CD1c-positive myeloid dendritic cell (primary cell): ENCODE results near the gene KCP.

Experiments
- DNase-seq: peaks from one replicate; pipeline ENCODE4 v3.0.0-alpha.2; 2016; ENCODE audit errors: extremely low spot score

Gene KCP

GRCh38 chr7:128887169-128888038, 23.1 kb downstream of the KCP start:
- DNase-seq, result no peak

GRCh38 chr7:128886391-128887168, 23.9 kb downstream of the KCP start:
- no peak for DNase-seq

GRCh38 chr7:128885370-128886187, 24.9 kb downstream of the KCP start:
- no peak for DNase-seq

- no peak for DNase-seq
These were observed 25.7 kb downstream of the KCP start for GRCh38 chr7:128884561-128885369.

- peak; percentile 89 for DNase-seq
These were observed 26.7 kb downstream of the KCP start for GRCh38 chr7:128883622-128884448.

- no peak for DNase-seq
These were observed 28.4 kb downstream of the KCP start for GRCh38 chr7:128882134-128882533.

GRCh38 chr7:128881458-128882125, 28.9 kb downstream of the KCP start:
- DNase-seq, result no peak

- DNase-seq, result no peak
These were observed 29.6 kb downstream of the KCP start for GRCh38 chr7:128880791-128881457.

GRCh38 chr7:128879939-128880746, 30.4 kb downstream of the KCP start:
- DNase-seq, result peak; percentile 59

- DNase-seq, result no peak
These were observed 31.0 kb downstream of the KCP start for GRCh38 chr7:128879461-128879938.

- DNase-seq, result no peak
These were observed 32.0 kb downstream of the KCP start for GRCh38 chr7:128878226-128879105.

- no peak for DNase-seq
These were observed 32.8 kb downstream of the KCP start for GRCh38 chr7:128877756-128878120.

GRCh38 chr7:128876978-128877755, 33.3 kb downstream of the KCP start:
- DNase-seq, result no peak

GRCh38 chr7:128876586-128876977, 33.9 kb downstream of the KCP start:
- no peak for DNase-seq

GRCh38 chr7:128876127-128876526, 34.4 kb downstream of the KCP start:
- no peak for DNase-seq

- no peak for DNase-seq
These were observed 35.0 kb downstream of the KCP start for GRCh38 chr7:128875523-128875948.
